Right lung (tissue), 10 donors: Measurements from ENCODE around the gene H2BK1. TPM values are rescaled to one million over a fixed set of nuclear protein-coding genes. Genes with fewer than 3 reads are reported as not detected.

Experiments
- DNase-seq, 2 donors: peaks; one replicate each; pipeline ENCODE4 v3.0.0-alpha.2; 2013
- long read RNA-seq, 8 donors: transcript quantifications; one replicate each; lab custom pipeline, GENCODE V29; 2026
- polyA plus RNA-seq, 5 donors: library from polyadenylated mRNA; unstranded; fragments of 120-200 nt; gene quantifications; one replicate each; pipeline versions ENCODE4 v1.2.1 to v1.2.3, GENCODE V29; 2013; ENCODE audit warnings: inconsistent platforms in 1 of 5, low replicate concordance in 1 of 5; ENCODE audit not compliant: insufficient read length in 5 of 5, insufficient read depth in 1 of 5

The H2BK1 gene
- under 1 TPM in 1 of 5 donors, not detected in 4; 0.35 TPM for polyA plus RNA-seq
- long read RNA-seq, donor 1: 0 reads
- long read RNA-seq, donor 2: 0 reads
- long read RNA-seq, donor 3: 0 reads
- long read RNA-seq, donor 4: 0 reads
- long read RNA-seq, donor 5: 0 reads
- long read RNA-seq, donor 6: 0 reads
- long read RNA-seq, donor 7: 0 reads
- long read RNA-seq, donor 8: 0 reads

DNA sequence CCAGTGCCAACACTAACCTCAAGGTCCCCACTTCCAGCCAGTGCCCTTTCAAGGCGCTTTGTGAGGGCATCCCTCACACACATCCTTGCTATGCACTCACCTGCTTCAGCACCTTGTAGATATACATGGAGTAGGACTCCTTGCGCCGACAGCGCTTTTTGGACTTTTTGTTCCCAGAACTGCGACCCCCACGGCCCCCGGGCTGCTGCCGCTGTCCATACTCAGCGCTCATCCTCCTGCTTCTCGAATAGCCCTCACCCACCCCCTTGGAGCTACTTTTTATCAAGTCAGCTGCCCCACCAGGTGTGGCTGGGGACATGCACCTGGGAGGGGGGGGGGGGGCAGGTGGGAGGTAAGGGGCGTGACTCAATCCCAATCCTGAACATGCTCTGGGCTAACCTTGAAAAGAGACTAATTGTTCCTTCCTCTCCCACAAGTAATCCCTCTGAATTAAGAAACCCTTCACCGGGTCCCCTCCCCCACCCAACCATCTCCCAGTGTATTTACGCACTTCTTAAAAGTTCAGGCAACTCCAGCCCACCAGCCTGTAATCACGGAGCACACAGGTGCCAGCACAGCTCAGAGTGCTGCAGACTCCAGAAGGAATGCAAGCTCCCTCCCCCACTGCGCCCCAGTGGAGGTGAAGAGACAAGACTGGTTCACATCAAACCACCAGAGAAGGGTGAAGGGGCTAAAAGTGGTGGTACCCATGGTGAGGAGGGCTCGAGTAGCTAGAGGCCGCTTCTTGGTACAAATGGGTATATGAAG lies at the start of gene H2BK1:
Gene H2BK1 (minus strand): TSS at position 402 of the 768 bp plus-strand sequence. CDS start 170 bp downstream, at position 232.
- DNase-seq: no peak

DNA sequence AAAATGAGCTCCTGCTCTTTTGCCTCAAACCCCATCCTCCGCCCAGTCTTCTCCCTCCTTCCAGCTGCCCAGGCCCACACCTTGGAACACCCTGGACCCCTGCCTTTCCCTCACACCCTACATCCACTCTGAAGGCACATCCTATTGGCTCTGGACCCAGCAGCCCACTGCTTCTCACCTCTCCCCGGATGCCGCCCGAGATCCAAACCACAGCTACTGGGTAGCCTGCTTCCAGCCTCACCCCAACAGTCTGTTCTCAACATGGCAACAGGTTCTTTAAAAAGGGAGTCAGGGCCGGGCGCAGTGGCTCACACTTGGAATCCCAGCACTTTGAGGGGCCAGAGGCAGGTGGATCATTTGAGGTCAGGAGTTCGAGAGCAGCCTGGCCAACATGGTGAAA lies 47.7 kb upstream of the H2BK1 start:
- no peak for DNase-seq

DNA sequence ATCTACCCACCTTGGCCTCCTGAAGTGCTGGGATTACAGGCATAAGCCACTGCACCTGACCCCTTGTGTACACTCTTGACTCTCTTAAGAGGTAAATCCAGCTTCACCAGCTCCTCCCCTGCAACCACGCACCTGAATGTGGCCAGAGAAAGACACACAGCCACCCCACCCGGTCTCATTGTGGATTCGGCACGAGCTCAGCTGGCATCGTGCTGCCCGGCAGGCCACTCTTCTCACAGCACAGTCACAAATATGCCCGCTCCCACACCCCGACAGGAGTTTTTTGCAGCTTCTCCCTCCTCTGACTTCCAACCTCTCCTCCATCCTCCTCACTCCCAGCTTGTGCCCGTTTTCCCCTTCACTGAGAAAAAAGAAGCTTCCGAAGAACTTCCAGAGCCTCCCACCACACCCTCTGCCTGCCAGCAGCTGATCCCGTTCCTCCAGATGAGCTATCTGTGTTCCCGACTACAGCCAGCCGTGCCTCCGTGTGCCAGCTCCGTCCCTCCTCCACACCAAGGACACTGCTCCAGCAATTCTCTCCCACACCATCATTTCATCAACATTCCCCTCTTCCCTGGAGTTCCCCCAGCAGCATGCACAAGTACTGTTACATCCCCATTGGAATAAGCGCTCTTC lies 46.2 kb upstream of the H2BK1 start:
- DNase-seq: no peak

DNA sequence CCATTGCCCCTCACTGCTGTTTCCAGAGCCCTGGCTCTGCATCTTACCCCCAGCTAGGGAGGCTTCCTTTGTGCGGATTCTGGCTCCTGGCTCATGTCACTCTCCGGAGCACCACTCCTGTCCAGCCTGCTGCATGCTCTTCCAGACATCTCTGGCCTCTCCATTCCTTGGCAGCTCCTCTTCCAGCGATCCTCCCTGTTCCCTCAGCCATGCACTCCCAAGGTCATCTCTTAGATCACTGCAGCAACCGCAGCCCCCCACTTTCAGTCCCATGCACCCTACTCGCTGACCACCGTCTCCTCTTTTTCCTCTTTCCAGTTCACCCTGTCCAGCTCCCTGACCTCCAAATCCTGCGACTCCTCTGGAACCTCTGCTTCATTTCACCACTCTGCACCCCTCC lies 45.1 kb upstream of the H2BK1 start:
- DNase-seq: no peak

DNA sequence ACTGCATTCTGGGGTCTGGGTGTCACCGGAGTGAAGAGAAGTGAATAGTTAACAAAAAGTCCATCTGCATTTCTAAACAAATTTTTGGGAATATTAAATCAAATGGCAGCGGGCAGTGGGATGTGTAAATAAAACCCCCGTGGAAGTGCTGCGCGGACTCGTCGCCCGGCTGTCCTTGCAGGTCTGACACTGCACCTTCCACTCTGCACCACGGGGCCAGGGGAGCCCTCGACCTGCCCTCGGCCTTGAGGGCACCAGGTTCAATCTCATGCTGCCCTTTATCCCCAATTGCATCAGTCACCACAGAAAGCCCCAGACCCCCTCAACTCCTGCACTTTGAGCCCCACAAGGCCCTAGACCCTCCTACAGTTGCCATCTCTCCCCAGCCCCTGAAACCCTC lies 44.6 kb upstream of the H2BK1 start:
- no peak for DNase-seq

DNA sequence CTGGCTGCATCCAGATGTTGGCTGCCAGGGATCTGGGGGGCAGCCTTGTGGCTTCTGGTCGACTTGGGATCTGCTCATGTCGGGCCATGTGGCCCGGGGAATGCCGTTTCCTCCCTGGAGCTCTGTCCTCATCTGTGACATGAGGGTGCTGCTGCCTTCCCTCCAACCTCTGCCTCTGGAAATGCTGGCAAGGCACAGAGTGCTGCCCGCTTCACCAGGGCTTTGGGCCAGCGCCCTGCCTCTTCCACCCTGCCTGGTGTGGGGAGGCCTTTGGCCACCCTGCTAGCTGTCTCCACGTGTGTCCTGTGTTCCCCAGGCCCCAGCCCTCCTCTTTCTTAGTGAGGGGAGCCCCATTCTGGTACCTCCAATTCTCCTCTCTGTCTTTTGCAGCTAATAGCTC lies 44.0 kb upstream of the H2BK1 start:
- DNase-seq: no peak

DNA sequence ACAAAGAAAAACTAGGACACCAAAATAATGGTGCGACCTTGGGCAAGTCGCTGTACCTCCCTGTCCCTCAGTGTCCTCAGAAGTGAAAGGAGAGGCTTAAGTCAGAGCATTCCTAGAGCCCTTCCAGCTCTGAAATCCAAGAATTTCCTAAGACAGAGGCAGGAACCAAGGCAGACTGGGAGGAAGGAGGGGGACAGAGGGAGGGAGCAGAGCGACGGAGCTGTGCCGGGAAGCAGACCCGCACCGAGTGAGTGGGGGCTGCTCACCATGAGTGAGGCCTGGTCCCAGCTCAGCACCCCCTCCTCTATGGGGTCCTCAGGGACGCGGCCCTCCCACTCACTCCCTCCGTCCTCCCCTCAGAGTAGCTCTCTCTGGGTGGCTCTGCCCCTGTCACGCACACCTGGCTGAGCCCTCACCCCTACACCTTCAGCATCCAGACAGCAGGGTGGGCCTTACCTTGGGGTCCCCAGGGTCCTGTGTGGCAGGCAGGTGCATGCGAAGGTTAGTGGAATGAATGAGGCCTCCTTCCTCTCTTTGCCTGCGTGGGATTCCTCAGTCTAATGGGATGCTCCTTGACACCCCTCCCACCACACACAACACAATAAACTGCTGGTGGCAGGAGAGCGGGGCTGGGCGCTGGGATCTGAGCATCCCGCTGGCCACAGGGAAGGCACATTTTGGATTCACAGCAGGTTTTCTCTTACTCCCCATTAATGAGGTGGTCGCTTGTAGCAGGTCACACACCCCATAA lies 42.8 kb upstream of the H2BK1 start:
- DNase-seq: no peak

DNA sequence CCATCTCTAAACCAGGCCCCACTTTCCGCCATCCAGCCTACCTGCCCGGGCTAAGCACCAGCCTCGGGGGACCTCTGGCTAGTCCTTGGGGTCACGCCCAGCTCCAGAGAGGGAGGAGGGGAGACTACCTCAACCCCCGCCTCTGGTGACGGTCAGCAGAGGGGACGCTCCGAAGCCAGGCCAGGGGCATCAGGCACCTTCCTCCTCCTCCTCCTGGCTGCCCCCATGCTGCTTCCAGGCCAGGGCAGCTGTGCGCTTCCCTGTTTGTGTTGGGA lies 42.2 kb upstream of the H2BK1 start:
- no peak for DNase-seq

DNA sequence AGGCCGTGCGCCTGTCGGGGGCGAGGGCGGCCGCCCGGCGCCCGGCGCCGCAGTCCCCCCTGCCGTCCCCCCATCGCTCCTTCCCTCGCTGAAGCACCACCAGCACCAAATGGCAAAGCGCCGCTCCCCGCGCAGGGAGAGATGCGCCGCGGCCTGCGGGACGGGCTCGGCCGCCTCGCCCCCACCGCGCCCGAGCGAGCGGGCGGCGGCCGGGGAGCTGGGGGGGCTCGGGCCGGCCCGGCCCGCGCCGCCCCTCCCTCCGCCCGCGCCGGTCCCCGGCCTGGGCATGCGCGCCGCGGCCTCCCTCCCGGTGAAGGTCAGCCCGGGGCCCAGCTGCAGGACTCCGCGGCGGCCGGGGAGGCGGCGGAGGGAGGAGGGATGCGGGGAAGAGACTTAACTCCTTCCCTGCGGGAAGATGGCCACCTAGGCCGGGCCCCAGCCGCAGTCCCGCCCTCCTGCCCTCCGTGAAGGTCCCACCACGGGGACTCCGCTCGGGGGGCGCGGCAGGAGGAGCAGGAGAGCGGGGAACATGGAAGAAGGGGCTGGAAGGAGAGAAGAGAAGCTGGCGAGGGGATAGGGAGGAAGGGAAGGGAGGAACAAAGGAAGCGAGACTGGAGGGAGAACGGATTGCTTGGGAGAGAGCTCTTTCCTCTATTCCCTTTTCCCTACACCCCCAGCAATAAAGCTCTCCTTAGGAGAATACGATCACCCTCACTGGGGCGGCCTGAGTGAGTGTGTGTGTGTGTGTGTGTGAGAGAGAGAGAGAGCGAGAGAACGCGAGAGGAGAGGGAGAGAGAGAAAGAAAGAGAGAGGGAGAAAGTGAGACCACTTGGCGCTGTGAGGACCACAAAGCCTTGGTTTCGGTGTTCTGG lies 41.6 kb upstream of the H2BK1 start:
- DNase-seq: peak; percentile 81 to 84

DNA sequence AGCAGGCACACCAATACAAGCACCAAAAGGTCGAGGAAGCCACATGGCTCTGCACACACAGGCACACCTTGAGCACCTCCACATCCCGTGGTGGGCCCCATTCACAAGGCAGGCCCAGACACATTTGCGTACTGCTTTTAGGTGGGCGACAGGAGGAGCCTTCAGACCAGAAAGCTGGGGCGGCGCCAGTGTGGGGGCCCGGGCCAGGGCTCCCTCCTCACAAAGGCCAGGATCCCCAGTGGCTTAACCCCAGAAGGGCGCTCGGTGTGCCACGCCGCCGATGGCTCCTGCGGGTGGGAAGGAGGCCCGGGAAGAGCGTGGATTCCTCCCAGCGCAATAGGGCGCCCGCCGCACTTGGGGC lies 41.0 kb upstream of the H2BK1 start:
- peak in 1 of 2 donors; percentile 66 for DNase-seq

DNA sequence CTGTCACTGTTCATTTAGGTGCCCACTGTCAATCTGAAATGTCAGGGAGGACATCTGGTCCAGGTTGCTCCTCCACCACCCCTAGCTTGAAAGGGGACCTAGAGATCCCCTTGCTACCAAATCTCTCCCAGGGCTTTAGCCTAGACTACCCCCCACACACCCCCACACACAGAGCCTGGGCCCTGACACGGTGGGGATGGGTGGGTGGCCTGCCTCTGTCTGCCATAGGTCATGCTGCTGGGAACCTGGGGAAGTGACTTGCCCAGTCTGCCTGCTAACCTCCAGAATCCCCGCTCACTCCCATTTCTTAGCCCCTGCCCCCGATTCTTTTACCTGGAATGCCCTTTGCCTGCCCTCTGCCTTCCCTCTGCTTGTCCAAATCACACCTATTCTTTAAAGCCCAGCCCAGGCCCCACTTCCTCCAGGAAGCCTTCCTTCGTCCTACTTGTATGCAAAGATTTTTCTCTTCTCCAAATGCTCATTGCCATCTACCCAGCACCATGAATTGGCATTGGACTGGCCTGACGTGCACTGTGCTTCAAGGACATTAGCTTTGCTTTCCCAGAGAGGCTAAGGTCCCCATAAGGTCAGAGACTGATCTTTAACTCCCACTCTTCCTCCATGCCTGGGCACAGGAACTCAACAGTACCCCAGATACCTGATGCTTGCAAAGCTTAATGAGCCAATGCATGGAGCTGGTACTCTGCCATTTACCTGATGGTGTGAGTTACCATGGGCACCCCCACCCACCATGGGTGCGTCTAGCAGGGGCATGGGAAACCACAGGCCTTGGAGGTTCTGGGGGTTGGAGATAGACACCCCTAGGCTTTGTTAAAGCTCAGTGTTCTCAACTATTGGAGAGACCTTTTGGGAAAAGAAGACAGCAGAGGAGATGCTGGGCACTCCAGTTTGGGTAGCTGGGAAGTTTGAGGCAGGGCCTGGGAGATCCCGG lies 40.2 kb upstream of the H2BK1 start:
- DNase-seq: no peak

DNA sequence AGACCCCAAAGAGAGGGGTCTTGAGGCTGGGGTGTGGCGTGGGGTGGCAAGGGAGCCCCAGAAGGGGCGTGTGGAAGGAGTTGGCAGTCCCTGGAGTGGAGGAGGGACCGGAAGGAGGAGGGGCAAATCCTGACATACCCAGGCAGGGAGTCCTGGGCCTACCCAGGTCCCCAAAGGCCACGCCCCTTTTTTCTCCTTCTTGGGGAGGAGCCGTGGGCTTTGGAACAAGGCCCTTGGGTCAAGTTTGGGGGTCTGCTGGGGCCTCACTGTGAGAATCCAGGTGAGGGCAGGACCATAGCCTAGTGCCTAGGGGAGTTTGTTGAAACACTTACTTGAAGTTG lies 39.4 kb upstream of the H2BK1 start:
- peak; percentile 71 to 76 for DNase-seq

DNA sequence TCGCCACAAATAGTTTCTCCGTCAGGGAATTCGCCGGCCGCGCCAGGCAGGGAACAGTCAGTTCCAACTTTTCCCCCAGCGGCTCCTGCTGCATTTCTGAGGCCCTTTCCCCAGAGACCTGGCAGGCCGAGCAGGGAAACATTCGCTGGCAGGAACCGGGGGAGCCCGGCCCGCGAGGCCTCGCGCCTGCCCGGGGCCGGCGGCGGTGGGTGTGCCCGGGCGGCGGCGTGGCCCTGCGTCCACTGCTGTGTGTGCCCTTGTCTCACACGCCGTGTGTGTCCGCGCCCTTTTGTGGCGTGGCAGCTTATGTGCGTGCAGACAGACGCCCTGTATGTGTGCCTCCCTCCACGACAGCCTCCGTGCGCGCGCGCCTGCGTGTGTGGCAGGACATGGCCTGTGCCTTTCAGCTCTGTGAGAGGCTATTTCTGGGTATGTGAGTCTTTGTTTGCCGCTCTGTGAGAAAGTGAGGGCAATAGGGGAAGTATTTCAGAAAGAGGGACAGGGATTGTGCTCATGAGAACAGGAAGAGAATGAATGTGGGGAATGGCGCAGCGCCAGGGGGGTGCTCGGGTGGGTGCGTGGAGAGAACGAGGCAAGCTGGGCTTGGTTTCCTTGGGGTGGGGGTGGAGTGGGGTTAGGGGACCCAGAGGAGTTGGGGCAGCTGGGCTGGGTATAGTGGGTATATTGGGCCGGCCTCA lies 38.9 kb upstream of the H2BK1 start:
- DNase-seq: no peak

DNA sequence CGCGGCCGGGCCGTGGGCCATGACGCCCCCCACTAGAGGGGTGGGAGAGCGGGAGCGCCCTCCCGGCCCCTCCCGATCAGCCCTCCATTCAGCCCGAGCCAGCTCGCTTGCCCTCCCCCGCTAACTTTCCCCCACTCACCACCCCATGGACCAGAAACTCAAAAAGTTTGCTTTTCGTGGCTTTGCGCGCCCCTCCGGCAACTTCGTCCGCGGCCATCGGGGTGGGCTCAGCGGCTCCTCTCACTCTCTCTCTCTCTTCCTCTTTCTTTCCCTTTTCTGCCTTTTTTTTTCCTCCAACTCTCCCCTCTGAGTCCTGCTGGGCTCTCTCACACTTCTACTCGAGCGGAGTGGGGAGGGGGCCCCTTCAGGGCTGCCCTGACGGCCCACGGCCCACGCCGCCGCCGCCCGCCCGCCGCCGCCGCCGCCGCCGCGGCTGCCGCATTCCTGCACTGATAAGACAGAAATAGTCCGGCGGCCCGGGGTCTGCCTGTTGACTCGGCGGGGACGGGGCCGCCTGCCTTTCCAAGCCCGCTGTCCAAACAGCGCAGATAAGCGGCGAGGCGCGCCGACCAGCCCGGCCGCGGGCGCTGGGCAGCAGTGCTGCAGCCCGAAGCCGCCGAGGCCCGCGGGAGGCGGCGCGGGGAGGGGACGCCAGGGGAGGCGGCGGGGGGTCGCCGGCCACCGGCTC lies 38.2 kb upstream of the H2BK1 start, which contains the start of gene SMARCD3:
Gene SMARCD3 (minus strand): TSS at position 349 of the 688 bp plus-strand sequence. CDS start 132 bp downstream, at position 217.
- DNase-seq: peak; percentile 61 to 79

DNA sequence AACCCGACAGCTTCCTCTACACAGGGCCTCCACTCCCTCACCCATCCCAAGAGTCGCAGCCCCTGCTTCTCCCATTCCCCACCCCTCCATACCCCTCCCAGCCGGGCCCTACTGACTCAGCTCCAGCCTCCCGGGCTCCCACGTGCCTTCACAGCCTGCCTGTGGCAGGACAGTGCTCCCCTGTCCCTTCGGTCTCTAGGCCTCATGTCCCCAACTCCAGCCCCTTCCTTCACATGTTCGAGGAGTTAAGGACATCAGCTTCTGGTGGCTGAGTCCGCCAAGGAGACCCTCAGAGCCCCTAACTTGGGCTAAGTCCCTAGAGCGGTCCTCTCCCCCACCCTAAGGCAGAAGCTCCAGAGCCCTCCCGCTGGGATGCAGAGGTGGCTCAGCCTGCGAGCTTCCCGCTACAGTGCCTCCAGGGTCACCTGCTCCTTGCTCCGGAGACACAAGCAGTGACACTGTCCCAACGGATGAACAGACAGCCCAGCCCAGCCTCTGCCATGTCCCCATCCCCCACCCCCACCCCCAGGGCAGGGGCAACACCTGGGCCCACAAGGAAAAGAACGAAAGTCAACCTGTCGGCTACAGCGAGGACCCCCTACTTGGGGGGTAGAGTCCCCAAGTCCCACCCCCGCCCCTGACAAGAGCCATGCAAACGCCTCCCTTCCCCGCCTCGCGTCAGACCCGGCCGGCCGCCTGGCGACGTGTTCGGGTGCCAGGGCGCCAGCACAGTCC lies 37.5 kb upstream of the H2BK1 start:
- DNase-seq: no peak

DNA sequence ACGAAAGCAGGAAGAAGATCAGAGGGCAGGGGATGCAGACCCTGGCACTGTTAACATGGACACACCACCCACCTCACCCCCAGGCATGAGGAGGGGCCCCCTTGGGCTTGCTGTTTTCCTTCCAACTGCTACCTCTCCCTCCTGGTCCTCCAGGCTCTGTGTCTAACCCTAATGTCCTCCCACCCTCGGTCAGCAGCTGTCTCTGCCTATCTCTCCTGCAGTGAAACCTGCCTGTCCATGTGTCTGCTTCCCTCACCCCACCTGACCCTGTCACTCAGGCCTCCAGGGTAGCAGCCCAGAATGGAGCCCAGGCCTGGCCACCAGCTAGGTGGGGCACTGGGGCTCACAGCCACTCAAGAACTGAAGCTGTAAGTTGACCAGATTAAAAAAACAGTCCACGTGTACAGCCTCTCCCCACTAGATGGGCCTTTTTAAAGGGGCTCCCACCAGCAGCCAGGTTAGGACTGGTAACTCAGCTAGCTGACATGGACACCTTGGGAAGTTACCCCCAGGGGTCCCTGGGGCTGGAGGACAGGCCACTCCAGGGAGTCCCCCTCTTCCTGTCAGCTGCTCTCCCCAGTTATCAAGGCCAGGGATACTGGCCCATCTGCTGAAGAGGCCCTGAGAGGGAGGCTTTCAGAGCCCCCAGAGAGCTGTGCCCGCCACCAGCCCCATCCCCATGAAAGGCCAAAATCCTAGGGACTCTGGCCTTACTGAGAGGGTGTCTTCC lies 36.7 kb upstream of the H2BK1 start:
- no peak for DNase-seq

DNA sequence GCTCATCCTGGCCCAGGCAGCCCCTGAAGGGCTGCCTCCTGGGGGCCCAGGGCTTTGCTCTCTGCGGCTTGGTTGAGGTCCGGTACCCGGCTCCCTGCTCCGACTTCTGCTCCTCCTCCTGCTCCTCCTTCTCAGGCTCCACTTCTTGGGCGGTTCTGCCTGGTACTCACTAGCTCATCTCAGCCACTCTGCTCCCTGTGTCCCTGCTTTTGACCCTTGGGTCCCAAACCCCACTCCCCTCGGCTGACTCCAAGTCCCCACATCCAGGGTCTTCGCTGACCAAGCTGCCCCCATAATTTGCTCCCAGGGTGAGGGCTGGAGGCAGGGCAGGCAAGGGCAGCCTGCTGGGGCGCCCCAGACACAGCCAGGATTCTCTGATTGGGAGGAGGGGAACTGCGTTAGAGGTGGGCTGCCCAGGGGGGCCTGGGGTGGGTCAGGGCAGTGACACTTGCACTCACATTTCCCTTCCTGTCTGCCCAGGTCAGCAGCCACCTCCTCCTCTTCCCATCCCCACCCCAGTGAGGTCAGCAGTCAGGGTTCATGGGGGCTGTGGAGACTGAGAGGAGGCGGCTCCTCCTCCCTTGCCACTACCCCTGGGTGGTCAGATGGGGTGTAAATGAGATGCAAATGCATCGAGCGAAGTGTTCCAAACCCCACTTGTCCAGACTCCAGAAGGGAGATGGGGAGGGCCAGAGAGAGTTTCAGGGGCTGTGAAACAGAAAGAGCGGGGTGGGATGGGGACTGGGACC lies 36.0 kb upstream of the H2BK1 start:
- no peak for DNase-seq
